ENCODE measurements around the gene TUBB4B.
"Not testable (repeated sequence)": the region's sequence is repeated elsewhere in the genome, so short reads cannot be mapped to it uniquely, and the experiment has no call there.

TUBB4B gene

GRCh38 chr9:137237759-137238726, 3.0 kb upstream of the TUBB4B start:
- no peak for DNase-seq

- not testable (repeated sequence) for DNase-seq
Observed at GRCh38 chr9:137239541-137240200, 1.4 kb upstream of the TUBB4B start.

- peak; percentile 20 for DNase-seq
Observed at GRCh38 chr9:137240318-137240840, 708 bp upstream of the TUBB4B start.

GRCh38 chr9:137241490-137242268, 592 bp downstream of the TUBB4B start:
- no peak for DNase-seq

GRCh38 chr9:137242269-137243203, 1.4 kb downstream of the TUBB4B start:
- DNase-seq, result no peak

- not testable (repeated sequence) for DNase-seq
Observed at GRCh38 chr9:137243266-137243625, 2.2 kb downstream of the TUBB4B start.

- DNase-seq, result no peak
Observed at GRCh38 chr9:137243626-137244485, 2.8 kb downstream of the TUBB4B start.

GRCh38 chr9:137244486-137245449, 3.7 kb downstream of the TUBB4B start:
- DNase-seq, result no peak

- DNase-seq, result no peak
Observed at GRCh38 chr9:137245450-137246421, 4.6 kb downstream of the TUBB4B start.

- no peak for DNase-seq
Observed at GRCh38 chr9:137247135-137247915, 6.2 kb downstream of the TUBB4B start.

GRCh38 chr9:137247916-137248175, 6.8 kb downstream of the TUBB4B start:
- no peak for DNase-seq

GRCh38 chr9:137250329-137251193, 9.5 kb downstream of the TUBB4B start:
- DNase-seq, result no peak

GRCh38 chr9:137251194-137251461, 10.0 kb downstream of the TUBB4B start, which contains the start of gene STPG3:
TSS of gene STPG3 (plus strand) at chr9:137251286. CDS start at chr9:137251287, 1 bp downstream.
- no peak for DNase-seq

- DNase-seq, result no peak
Observed at GRCh38 chr9:137251490-137252268, 10.6 kb downstream of the TUBB4B start.

- no peak for DNase-seq
Observed at GRCh38 chr9:137252555-137253506, 11.7 kb downstream of the TUBB4B start.

All from NCI-H446 treated with DMSO at 0.1 percent for 48 hours (cell line).